Suppressor macrophage (primary cell): ENCODE results near the gene IKZF4.
"Not testable (repeated sequence)": the region's sequence is repeated elsewhere in the genome, so short reads cannot be mapped to it uniquely, and the experiment has no call there.

Source experiments
- DNase-seq, 4 experiments: peaks; one replicate each; pipeline ENCODE4 v3.0.0-alpha.2; 2020 to 2022

Gene IKZF4

GRCh38 chr12:55999522-55999921 is 21.3 kb upstream of the IKZF4 start:
- DNase-seq = not testable (repeated sequence)

GRCh38 chr12:55999999-56000540 is 20.8 kb upstream of the IKZF4 start:
- not testable (repeated sequence) for DNase-seq

- DNase-seq = no peak
These were observed 19.2 kb upstream of the IKZF4 start for GRCh38 chr12:56001487-56002100.

- peak; percentile 73 to 90 (median 77) for DNase-seq
These were observed 17.5 kb upstream of the IKZF4 start for GRCh38 chr12:56003376-56003775.

- no peak for DNase-seq
These were observed 16.6 kb upstream of the IKZF4 start for GRCh38 chr12:56004211-56004610.

GRCh38 chr12:56007564-56008559 is 13.0 kb upstream of the IKZF4 start:
- peak in 2 of 4 experiments; percentile 35 to 42 for DNase-seq

- DNase-seq = no peak
These were observed 10.7 kb upstream of the IKZF4 start for GRCh38 chr12:56010111-56010570.

- no peak for DNase-seq
These were observed 9.2 kb upstream of the IKZF4 start for GRCh38 chr12:56011509-56012090.

GRCh38 chr12:56013482-56013881 is 7.4 kb upstream of the IKZF4 start:
- DNase-seq = no peak

- DNase-seq = no peak
These were observed 6.6 kb upstream of the IKZF4 start for GRCh38 chr12:56014205-56014604.

- no peak for DNase-seq
These were observed 3.7 kb upstream of the IKZF4 start for GRCh38 chr12:56017181-56017580.

GRCh38 chr12:56018356-56018755 is 2.5 kb upstream of the IKZF4 start:
- no peak for DNase-seq

- DNase-seq = no peak
These were observed 1.1 kb downstream of the IKZF4 start for GRCh38 chr12:56021889-56022497.

GRCh38 chr12:56028511-56029165 is 7.8 kb downstream of the IKZF4 start:
- DNase-seq = no peak

GRCh38 chr12:56029166-56029519 is 8.3 kb downstream of the IKZF4 start:
- no peak for DNase-seq

GRCh38 chr12:56029666-56030293 is 8.9 kb downstream of the IKZF4 start:
- DNase-seq = peak; percentile 69 to 87 (median 77)

- no peak for DNase-seq
These were observed 11.1 kb downstream of the IKZF4 start for GRCh38 chr12:56031987-56032386.

GRCh38 chr12:56034586-56035332 is 13.9 kb downstream of the IKZF4 start:
- DNase-seq = no peak

- no peak for DNase-seq
These were observed 16.3 kb downstream of the IKZF4 start for GRCh38 chr12:56037161-56037560.

GRCh38 chr12:56038022-56038655 is 17.3 kb downstream of the IKZF4 start:
- DNase-seq = no peak
